Activated CD4-positive, alpha-beta T cell treated with anti-CD3 and anti-CD28 coated beads for 36 hours (primary cell): Measurements from ENCODE around the gene METRN. TPM values are rescaled to one million over a fixed set of nuclear protein-coding genes. Genes with fewer than 3 reads are reported as not detected.

ENCODE experiments used
- ATAC-seq: fragments of 200-7000 bp; cut with Tn5 transposase; one replicate; pipeline ENCODE4 v1.10.0; 2021; ENCODE audit warnings: mild to moderate bottlenecking, moderate library complexity
- CTCF ChIA-PET: fragments of 350-600 bp; sonication (Branson Sonifier 250); formaldehyde crosslinking; loops from one replicate; lab custom pipeline; 2021; ENCODE audit warnings: antibody characterized with exemption; lab: Charles Lee
- POLR2A ChIA-PET: fragments of 350-600 bp; sonication (Branson Sonifier 250); formaldehyde crosslinking; loops from one replicate; lab custom pipeline; 2021; ENCODE audit warnings: antibody characterized with exemption, inconsistent platforms; lab: Charles Lee
- DNase-seq: peaks from one replicate; pipeline ENCODE4 v3.0.0-alpha.2; 2020
- H3K27ac Mint-ChIP-seq: one replicate; pipeline ENCODE4 v1.8.0; 2021; ENCODE audit warnings: mixed read lengths
- H3K27me3 Mint-ChIP-seq: one replicate; pipeline ENCODE4 v1.8.0; 2021; ENCODE audit warnings: mixed read lengths
- H3K36me3 Mint-ChIP-seq: one replicate; pipeline ENCODE4 v1.8.0; 2021; ENCODE audit warnings: low read depth, mixed read lengths
- H3K4me1 Mint-ChIP-seq: one replicate; pipeline ENCODE4 v1.8.0; 2021; ENCODE audit warnings: mixed read lengths
- H3K4me3 Mint-ChIP-seq: one replicate; pipeline ENCODE4 v1.8.0; 2021; ENCODE audit warnings: mild to moderate bottlenecking, moderate library complexity, mixed read lengths
- H3K9me3 Mint-ChIP-seq: one replicate; pipeline ENCODE4 v1.8.0; 2021; ENCODE audit warnings: low read depth, mixed read lengths
- intact Hi-C, 2 experiments: fragments of 100-400 bp; cut with DNase I in 1 of 2; cut with micrococcal nuclease in 1 of 2; formaldehyde crosslinking; loops; one replicate each; pipeline versions ENCODE4 v1.14.2 to v1.15.1; 2022 to 2024; cut with DNase I, micrococcal nuclease
- total RNA-seq, 2 experiments: library from RNA; stranded (reverse); gene quantifications; one replicate each; pipeline ENCODE4 v1.2.3, GENCODE V29; 2021

METRN gene
- total RNA-seq, 2 experiments from 2014 or later: 11.1 to 13.3 TPM

DNA sequence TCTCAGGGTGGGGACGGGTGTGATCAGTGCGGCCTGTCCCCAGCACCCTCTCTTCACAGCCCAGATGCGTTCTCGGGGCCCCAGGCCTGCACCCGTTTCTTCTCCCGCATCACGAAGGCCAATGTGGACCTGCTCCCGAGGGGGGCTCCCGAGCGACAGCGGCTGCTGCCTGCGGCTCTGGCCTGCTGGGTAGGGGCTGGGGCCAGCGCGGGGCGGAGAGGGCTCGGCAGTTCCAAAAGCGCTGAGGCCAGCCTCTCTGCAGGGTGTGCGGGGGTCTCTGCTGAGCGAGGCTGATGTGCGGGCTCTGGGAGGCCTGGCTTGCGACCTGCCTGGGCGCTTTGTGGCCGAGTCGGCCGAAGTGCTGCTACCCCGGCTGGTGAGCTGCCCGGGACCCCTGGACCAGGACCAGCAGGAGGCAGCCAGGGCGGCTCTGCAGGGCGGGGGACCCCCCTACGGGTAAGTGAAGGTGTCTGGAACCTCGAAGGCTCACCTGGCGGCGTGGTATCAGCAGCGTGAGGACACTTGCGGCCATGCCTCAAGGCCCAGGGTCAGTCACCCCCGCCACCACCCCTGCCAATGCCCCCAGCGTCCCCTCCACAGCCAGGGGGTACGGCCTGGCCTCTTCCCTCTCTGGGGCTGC is 50.0 kb downstream of the METRN start:
- H3K4me3 Mint-ChIP-seq: no peak overlapping the region
- no peaks in the 10 kb centered on the region for H3K27me3 Mint-ChIP-seq
- intact Hi-C loops: no loop called here
- no peak for ATAC-seq
- H3K4me1 Mint-ChIP-seq: no peaks in the 10 kb centered on the region
- H3K27ac Mint-ChIP-seq: no peak overlapping the region
- H3K9me3 Mint-ChIP-seq: no peaks in the 10 kb centered on the region
- H3K36me3 Mint-ChIP-seq: no peaks in the 10 kb centered on the region
- ChIA-PET POLR2A (no interaction called here), CTCF (no interaction called here)
- DNase-seq: no peak

DNA sequence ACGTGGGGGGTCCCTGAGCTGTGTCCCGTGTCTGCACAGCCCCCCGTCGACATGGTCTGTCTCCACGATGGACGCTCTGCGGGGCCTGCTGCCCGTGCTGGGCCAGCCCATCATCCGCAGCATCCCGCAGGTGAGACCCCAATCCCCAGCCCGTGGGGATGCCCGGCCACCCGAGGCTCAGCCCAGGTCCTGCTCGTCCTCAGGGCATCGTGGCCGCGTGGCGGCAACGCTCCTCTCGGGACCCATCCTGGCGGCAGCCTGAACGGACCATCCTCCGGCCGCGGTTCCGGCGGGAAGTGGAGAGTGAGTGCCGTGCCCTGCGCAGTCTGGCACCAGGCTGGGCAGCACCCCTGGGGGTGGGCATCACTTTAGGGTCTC is 50.6 kb downstream of the METRN start:
- H3K4me3 Mint-ChIP-seq: no peak overlapping the region
- no peaks in the 10 kb centered on the region for H3K4me1 Mint-ChIP-seq
- DNase-seq (no peak), ATAC-seq (no peak)
- intact Hi-C loops: no loop called here
- ChIA-PET CTCF (interaction anchor here (0.6 kb wide), 1 partner anchor 16 kb away, joined by 4 read pairs; no protein-coding TSS in a partner anchor), POLR2A (no interaction called here)
- no peaks in the 10 kb centered on the region for H3K9me3 Mint-ChIP-seq
- no peaks in the 10 kb centered on the region for H3K27me3 Mint-ChIP-seq
- H3K27ac Mint-ChIP-seq: no peak overlapping the region
- no peaks in the 10 kb centered on the region for H3K36me3 Mint-ChIP-seq

DNA sequence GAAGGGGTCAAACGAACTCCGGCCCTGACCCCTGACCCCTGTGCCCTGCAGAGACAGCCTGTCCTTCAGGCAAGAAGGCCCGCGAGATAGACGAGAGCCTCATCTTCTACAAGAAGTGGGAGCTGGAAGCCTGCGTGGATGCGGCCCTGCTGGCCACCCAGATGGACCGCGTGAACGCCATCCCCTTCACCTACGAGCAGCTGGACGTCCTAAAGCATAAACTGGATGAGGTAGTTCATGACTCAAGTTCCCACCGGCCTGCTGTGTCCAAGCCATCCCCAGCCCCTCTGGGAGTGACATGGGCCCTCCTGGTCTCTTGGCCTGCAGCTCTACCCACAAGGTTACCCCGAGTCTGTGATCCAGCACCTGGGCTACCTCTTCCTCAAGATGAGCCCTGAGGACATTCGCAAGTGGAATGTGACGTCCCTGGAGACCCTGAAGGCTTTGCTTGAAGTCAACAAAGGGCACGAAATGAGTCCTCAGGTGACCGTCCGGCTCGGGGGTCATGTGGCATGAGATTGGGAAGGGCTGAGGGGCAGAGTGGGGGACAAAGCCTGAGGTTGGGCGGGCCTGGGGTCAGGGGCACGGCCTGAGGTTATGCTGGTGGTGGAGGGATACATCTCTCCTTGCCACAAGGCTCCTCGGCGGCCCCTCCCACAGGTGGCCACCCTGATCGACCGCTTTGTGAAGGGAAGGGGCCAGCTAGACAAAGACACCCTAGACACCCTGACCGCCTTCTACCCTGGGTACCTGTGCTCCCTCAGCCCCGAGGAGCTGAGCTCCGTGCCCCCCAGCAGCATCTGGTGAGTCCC is 51.3 kb downstream of the METRN start:
- no peak for DNase-seq
- H3K4me3 Mint-ChIP-seq: no peak overlapping the region
- ChIA-PET POLR2A (no interaction called here), CTCF (interaction anchor here (0.6 kb wide), 2 partner anchors 15 to 89 kb away, joined by 3 to 4 read pairs; no protein-coding TSS in a partner anchor)
- no peaks in the 10 kb centered on the region for H3K36me3 Mint-ChIP-seq
- H3K9me3 Mint-ChIP-seq: no peaks in the 10 kb centered on the region
- ATAC-seq: no peak
- H3K27me3 Mint-ChIP-seq: no peaks in the 10 kb centered on the region
- no peak overlapping the region for H3K27ac Mint-ChIP-seq
- intact Hi-C loops: no loop called here
- no peaks in the 10 kb centered on the region for H3K4me1 Mint-ChIP-seq

DNA sequence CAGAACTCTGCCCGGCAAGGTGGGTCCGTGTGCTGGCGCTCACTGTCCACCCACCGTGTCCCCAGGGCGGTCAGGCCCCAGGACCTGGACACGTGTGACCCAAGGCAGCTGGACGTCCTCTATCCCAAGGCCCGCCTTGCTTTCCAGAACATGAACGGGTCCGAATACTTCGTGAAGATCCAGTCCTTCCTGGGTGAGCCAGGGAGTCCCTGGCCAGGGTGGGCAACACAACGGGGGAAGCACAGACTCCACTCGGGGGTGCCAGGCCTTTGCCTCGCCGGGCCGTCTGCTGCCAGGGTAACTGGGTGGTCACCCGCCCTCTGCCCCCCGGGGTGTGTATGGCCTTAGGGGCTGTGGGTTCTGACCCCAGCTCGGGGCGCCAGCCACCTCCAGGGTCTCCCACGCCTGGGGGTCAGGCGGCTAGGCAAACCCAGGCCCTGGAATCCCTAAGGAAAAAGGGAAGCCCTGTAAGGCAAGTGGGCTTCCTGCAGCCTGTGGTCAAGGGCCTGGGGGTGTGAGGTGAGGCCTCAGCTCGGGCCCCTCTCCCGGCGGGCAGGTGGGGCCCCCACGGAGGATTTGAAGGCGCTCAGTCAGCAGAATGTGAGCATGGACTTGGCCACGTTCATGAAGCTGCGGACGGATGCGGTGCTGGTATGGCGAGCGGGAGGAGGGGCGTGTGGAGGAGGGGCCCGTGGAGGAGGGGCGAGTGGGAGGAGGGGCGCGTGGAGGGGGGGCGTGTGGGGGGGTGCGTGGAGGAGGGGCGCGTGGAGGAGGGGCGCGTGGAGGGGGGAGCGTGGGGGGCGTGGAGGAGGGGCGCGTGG is 52.1 kb downstream of the METRN start:
- Mint-ChIP-seq H3K36me3 (no peaks in the 10 kb centered on the region), H3K27ac (no peak overlapping the region), H3K27me3 (no peaks in the 10 kb centered on the region), H3K4me3 (no peak overlapping the region), H3K9me3 (no peaks in the 10 kb centered on the region), H3K4me1 (no peaks in the 10 kb centered on the region)
- ATAC-seq: no peak
- no peak for DNase-seq
- POLR2A ChIA-PET: no interaction called here
- CTCF ChIA-PET: no interaction called here
- intact Hi-C loops: no loop called here

DNA sequence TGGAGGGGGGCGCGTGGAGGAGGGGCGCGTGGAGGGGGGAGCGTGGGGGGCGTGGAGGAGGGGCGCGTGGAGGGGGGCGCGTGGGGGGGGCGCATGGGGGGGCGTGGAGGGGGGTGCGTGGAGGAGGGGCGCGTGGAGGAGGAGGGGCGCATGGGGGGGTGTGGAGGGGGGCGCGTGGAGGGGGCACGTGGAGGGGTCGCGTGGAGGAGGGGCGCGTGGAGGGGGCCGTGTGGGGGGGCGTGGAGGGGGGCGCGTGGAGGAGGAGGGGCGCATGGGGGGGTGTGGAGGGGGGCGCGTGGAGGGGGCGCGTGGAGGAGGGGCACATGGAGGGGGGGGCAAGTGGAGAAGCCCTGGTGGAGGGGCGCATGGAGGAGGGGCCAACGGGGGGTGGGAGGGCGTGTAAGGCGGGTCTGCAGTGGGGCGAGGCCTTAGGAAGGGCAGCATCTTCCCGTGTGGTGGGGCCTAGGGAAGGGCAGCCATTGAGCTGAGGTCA is 52.9 kb downstream of the METRN start:
- H3K27ac Mint-ChIP-seq: no peak overlapping the region
- CTCF ChIA-PET: no interaction called here

DNA sequence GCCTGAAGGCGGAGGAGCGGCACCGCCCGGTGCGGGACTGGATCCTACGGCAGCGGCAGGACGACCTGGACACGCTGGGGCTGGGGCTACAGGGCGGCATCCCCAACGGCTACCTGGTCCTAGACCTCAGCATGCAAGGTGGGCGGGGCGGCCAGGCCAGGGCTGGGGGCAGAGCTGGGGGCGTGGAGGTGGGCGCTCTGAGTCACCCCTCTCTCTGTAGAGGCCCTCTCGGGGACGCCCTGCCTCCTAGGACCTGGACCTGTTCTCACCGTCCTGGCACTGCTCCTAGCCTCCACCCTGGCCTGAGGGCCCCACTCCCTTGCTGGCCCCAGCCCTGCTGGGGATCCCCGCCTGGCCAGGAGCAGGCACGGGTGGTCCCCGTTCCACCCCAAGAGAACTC is 53.5 kb downstream of the METRN start:
- Mint-ChIP-seq H3K9me3 (no peaks in the 10 kb centered on the region), H3K36me3 (no peaks in the 10 kb centered on the region), H3K27me3 (no peaks in the 10 kb centered on the region), H3K4me3 (no peak overlapping the region), H3K27ac (no peak overlapping the region), H3K4me1 (no peaks in the 10 kb centered on the region)
- DNase-seq (no peak), ATAC-seq (no peak)
- intact Hi-C loops: no loop called here
- ChIA-PET CTCF (no interaction called here), POLR2A (no interaction called here)

More for the DNA sequence above, 52.9 kb downstream of the METRN start:
- Mint-ChIP-seq H3K27me3 (no peaks in the 10 kb centered on the region), H3K9me3 (no peaks in the 10 kb centered on the region), H3K4me3 (no peak overlapping the region), H3K4me1 (no peaks in the 10 kb centered on the region), H3K36me3 (no peaks in the 10 kb centered on the region)
- intact Hi-C loops: no loop called here
- no peak for ATAC-seq
- no peak for DNase-seq
- POLR2A ChIA-PET: no interaction called here

Other genes with a start within 250 kb of the METRN start
- gene CAPN15, start 187.4 kb upstream of the METRN start, total RNA-seq: 10 to 100 TPM; 64.7 to 69.7 TPM
- not detected for gene PRR35, start 154.7 kb upstream of the METRN start, total RNA-seq
- gene NHLRC4, start 148.1 kb upstream of the METRN start, total RNA-seq: under 1 TPM; 0.19 to 0.87 TPM
- 10 to 100 TPM; 24.2 to 24.7 TPM for gene PIGQ, start 145.2 kb upstream of the METRN start, total RNA-seq
- gene RAB40C, start 125.1 kb upstream of the METRN start, total RNA-seq: 1 to 10 TPM; 8.9 to 9.6 TPM
- 1 to 10 TPM in 1 of 2 experiments, under 1 TPM in 1; 0.74 to 1.1 TPM for gene WFIKKN1, start 84.1 kb upstream of the METRN start, total RNA-seq
- 100 to 1,000 TPM; 116 to 127 TPM for gene METTL26, start 78.8 kb upstream of the METRN start, total RNA-seq
- 10 to 100 TPM; 28.5 to 44.0 TPM for gene MCRIP2, start 73.3 kb upstream of the METRN start, total RNA-seq
- 10 to 100 TPM; 43.6 to 55.9 TPM for gene WDR90, start 65.8 kb upstream of the METRN start, total RNA-seq
- 100 to 1,000 TPM; 123 to 130 TPM for gene RHOT2, start 47.0 kb upstream of the METRN start, total RNA-seq
- gene RHBDL1, start 39.4 kb upstream of the METRN start, total RNA-seq: under 1 TPM; 0.40 to 0.59 TPM
- gene STUB1, start 34.7 kb upstream of the METRN start, total RNA-seq: 10 to 100 TPM; 61.1 to 67.0 TPM
- gene JMJD8, start 30.8 kb upstream of the METRN start, total RNA-seq: 10 to 100 TPM; 26.1 to 31.4 TPM
- gene WDR24, start 24.7 kb upstream of the METRN start, total RNA-seq: 10 to 100 TPM; 18.4 to 23.1 TPM
- gene FBXL16, start 9.3 kb upstream of the METRN start, total RNA-seq: 1 to 10 TPM; 6.1 to 6.8 TPM
- 10 to 100 TPM; 13.3 to 27.0 TPM for gene ANTKMT, start 6.0 kb downstream of the METRN start, total RNA-seq
- gene CCDC78, start 11.3 kb downstream of the METRN start, total RNA-seq: 1 to 10 TPM; 1.8 to 2.4 TPM
- 10 to 100 TPM; 10.0 to 11.7 TPM for gene HAGHL, start 12.0 kb downstream of the METRN start, total RNA-seq
- 10 to 100 TPM; 28.3 to 31.9 TPM for gene CIAO3, start 25.9 kb downstream of the METRN start, total RNA-seq
- gene MSLN, start 45.6 kb downstream of the METRN start, total RNA-seq: not detected
- 10 to 100 TPM; 16.3 to 17.5 TPM for gene RPUSD1, start 73.3 kb downstream of the METRN start, total RNA-seq
- gene CHTF18, start 73.5 kb downstream of the METRN start, total RNA-seq: 100 to 1,000 TPM in 1 of 2 experiments, 10 to 100 TPM in 1; 82.2 to 105 TPM
- gene GNG13, start 85.6 kb downstream of the METRN start, total RNA-seq: not detected